Sigmoid colon (tissue), 7 donors: Measurements from ENCODE around the gene CYTH1. TPM values are rescaled to one million over a fixed set of nuclear protein-coding genes. Genes with fewer than 3 reads are reported as not detected.

Experiments
- DNase-seq: peaks from one replicate; pipeline ENCODE4 v3.0.0-alpha.2; 2019
- H3K27ac ChIP-seq, 4 donors: fragments of 200-600 bp; sonication (generic); one replicate each; pipeline ENCODE4 v1.5.1; 2016 to 2019; ENCODE audit warnings: mild to moderate bottlenecking in 1 of 4
- H3K27me3 ChIP-seq, 3 donors: fragments of 200-600 bp; sonication (generic); one replicate each; pipeline ENCODE4 v1.5.1; 2019; ENCODE audit warnings: mild to moderate bottlenecking in 1 of 3
- H3K36me3 ChIP-seq, 4 donors: fragments of 200-600 bp; sonication (generic); one replicate each; pipeline ENCODE4 v1.5.1; 2016 to 2019
- H3K4me1 ChIP-seq, 4 donors: fragments of 200-600 bp; sonication (generic); one replicate each; pipeline ENCODE4 v1.5.1; 2017 to 2019
- H3K4me3 ChIP-seq, 4 donors: fragments of 200-600 bp; sonication (generic); one replicate each; pipeline ENCODE4 v1.5.1; 2017 to 2019; ENCODE audit warnings: mild to moderate bottlenecking in 2 of 4, moderate library complexity in 1 of 4
- H3K9me3 ChIP-seq, 4 donors: fragments of 200-600 bp in 3 of 4; sonication (generic) in 3 of 4; one replicate each; pipeline versions ENCODE4 v1.5.1 to v1.6.1; 2013 to 2019
- CTCF ChIP-seq, 4 experiments: fragments of 450-650 bp in 3 of 4; fragments of 200-600 bp in 1 of 4; IDR thresholded peaks; one replicate each; pipeline ENCODE4 v1.5.1; 2016 to 2019; ENCODE audit warnings: antibody characterized with exemption in 4 of 4, mild to moderate bottlenecking in 3 of 4, moderate library complexity in 2 of 4
- EP300 ChIP-seq, 4 donors: sonication (generic); formaldehyde crosslinking; IDR thresholded peaks; one replicate each; pipeline ENCODE4 v1.6.1; 2017; ENCODE audit warnings: antibody characterized with exemption in 4 of 4
- POLR2A ChIP-seq, 2 donors: fragments of 450-650 bp; IDR thresholded peaks; one replicate each; pipeline ENCODE4 v1.6.1; 2016; ENCODE audit warnings: antibody characterized with exemption in 2 of 2, mild to moderate bottlenecking in 2 of 2, moderate library complexity in 2 of 2
- POLR2AphosphoS5 ChIP-seq, 4 donors: sonication (generic); formaldehyde crosslinking; IDR thresholded peaks; one replicate each; pipeline ENCODE4 v1.6.1; 2017; ENCODE audit warnings: antibody characterized with exemption in 4 of 4
- WGBS, 2 donors: extraction: QIAGEN DNeasy Blood & Tissue Kit; methylation state at CpG; one replicate each; pipeline ENCODE4 v1.1.7; 2013; 5-methylcytosine and 5-hydroxymethylcytosine counted together
- intact Hi-C: fragments of 100-400 bp; cut with DNase I; formaldehyde crosslinking; loops from one replicate; pipeline ENCODE4 v1.15.1; 2023
- polyA plus RNA-seq, 3 donors: library from polyadenylated mRNA; stranded (reverse); fragments of 200-250 nt; gene quantifications; one replicate each; pipeline ENCODE4 v1.2.3, GENCODE V29; 2013
- total RNA-seq, 4 donors: library from RNA; depleted of rRNA; stranded (reverse); fragments of >200 nt; gene quantifications; one replicate each; pipeline ENCODE4 v1.1.0, GENCODE V29; 2016
- donor health status: healthy with polysubstance abuse.
- donor health status: Bipolar disorder and iron deficiency.
- donor health status: healthy.

Gene CYTH1
- total and polyA plus RNA-seq, 7 donors = 26.7 to 83.8 (median 38.5) TPM

DNA sequence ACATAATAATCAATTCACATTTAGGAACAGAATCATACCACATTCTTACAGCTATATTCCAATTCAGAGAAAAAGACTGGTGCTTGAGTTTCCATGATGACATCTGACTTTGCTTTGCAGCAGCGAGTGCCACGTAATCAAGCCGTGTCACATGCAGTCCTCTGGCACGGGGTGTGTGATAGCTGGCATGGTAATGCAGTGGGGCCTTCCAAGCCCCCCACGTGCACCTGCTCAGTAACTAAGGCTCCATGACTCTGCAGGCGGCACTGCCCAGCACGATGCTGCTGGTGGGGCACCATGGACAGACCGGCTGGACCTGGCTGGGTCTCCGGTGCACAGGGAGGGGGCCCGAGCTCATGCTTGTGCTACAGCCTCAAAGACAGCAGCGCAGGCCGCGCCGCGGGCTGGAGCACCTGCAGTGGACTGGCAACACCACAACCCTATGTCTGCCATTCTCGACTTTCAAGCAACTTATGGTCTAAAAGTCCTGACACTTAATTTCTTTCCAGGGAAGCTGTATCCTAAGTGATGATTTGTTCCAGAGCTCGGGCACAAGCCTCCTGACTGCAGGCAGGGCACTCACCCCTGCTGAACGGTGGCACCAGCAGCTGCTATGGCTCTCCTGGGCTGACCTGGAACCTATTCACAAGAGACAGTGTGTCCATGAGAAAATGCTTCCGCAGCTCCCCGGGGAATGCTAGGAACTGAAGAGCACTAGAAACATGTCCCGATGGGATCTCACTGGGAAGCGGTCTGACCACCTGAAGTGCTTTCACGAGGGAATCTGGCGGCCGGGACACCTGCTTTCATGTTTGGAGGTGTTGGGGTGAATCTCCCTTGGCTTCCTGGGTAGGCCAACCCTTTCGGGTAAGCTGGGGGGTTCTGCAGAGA is 105.4 kb downstream of the CYTH1 start:
- H3K27ac ChIP-seq = no peak overlapping the region
- H3K36me3 ChIP-seq = peaks cover 4 to 68% (median 25%) of the 10 kb centered on the region in 4 donors
- intact Hi-C loops = no loop called here
- DNase-seq = no peak
- H3K9me3 ChIP-seq = no peaks in the 10 kb centered on the region
- no peak overlapping the region for H3K4me3 ChIP-seq
- peaks cover 0 to 13% (median 10%) of the 10 kb centered on the region in 4 donors for H3K4me1 ChIP-seq
- no peaks in the 10 kb centered on the region for H3K27me3 ChIP-seq
- 96% methylated on average over 26 of the region's 26 CpGs for WGBS, 2 donors
- TF ChIP-seq POLR2A (IDR thresholded peaks at IDR 0.05) (no peak), POLR2AphosphoS5 (IDR thresholded peaks at IDR 0.05) (no peak), EP300 (IDR thresholded peaks at IDR 0.05) (no peak), CTCF (IDR thresholded peaks at IDR 0.05) (no peak)

GRCh38 chr17:78675836-78676235 is 106.2 kb downstream of the CYTH1 start:
- DNase-seq = no peak
- 94% methylated on average over 15 of the region's 15 CpGs for WGBS, 2 donors
- no peaks in the 10 kb centered on the region for H3K9me3 ChIP-seq
- H3K4me1 ChIP-seq = peaks cover 0 to 5% (median 3%) of the 10 kb centered on the region in 4 donors
- intact Hi-C loops = no loop called here
- peaks cover 4 to 68% (median 25%) of the 10 kb centered on the region in 4 donors for H3K36me3 ChIP-seq
- no peak overlapping the region for H3K27ac ChIP-seq
- TF ChIP-seq EP300 (IDR thresholded peaks at IDR 0.05) = no peak
- TF ChIP-seq CTCF (IDR thresholded peaks at IDR 0.05) = no peak
- no peak for TF ChIP-seq POLR2AphosphoS5 (IDR thresholded peaks at IDR 0.05)
- TF ChIP-seq POLR2A (IDR thresholded peaks at IDR 0.05) = no peak
- H3K27me3 ChIP-seq = no peaks in the 10 kb centered on the region
- no peak overlapping the region for H3K4me3 ChIP-seq

GRCh38 chr17:78675316-78675616 is 106.8 kb downstream of the CYTH1 start:
- no peaks in the 10 kb centered on the region for H3K9me3 ChIP-seq
- H3K4me1 ChIP-seq = no peaks in the 10 kb centered on the region
- H3K27me3 ChIP-seq = no peaks in the 10 kb centered on the region
- TF ChIP-seq POLR2AphosphoS5 (IDR thresholded peaks at IDR 0.05) (no peak), POLR2A (IDR thresholded peaks at IDR 0.05) (no peak), CTCF (IDR thresholded peaks at IDR 0.05) (no peak), EP300 (IDR thresholded peaks at IDR 0.05) (no peak)
- intact Hi-C loops = no loop called here
- DNase-seq = no peak
- peaks cover 4 to 68% (median 25%) of the 10 kb centered on the region in 4 donors for H3K36me3 ChIP-seq
- H3K27ac ChIP-seq = no peak overlapping the region
- H3K4me3 ChIP-seq = no peak overlapping the region
- 94 to 97% methylated on average over 17 of the region's 17 CpGs for WGBS, 2 donors

DNA sequence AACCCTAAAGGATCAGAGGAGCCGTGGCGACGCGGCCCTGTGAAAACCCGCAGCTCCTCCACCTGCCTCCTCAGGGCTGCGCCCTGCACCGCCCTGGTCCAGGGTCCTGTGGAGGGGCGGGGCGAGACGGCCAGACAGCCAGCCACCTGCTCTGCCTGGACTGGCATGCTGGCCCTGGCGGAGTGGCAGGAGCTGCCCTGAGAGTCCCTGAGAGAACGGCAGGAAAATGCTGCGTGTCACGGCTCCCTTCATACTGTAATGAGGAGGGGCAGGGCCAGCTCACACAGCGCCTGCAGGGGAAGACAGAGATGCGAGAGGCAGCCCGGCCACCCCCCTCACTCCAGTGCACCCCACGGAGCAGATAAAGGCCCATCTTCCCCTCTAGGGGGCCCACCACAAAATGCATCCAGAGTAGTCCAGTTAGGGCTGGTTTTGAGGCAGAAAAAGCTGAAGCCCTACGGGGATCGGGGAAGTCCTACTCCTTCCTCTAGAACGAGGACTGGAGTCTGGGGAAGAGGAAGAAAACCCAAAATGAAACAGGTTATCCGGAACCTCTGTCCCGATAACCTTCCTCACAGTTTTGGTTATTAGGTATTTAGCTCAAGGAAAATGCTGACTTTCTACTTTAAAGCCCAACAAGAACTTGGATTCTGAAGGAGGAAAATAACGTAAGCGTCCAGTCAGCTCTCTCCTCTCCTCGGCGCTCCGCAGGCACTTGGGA is 107.3 kb downstream of the CYTH1 start:
- H3K27ac ChIP-seq = no peak overlapping the region
- H3K4me3 ChIP-seq = no peak overlapping the region
- 65 to 85% methylated on average over 28 of the region's 28 CpGs for whole genome bisulfite sequencing, 2 donors
- H3K4me1 ChIP-seq = no peaks in the 10 kb centered on the region
- H3K36me3 ChIP-seq = peaks cover 4 to 64% (median 25%) of the 10 kb centered on the region in 4 donors
- intact Hi-C loops = no loop called here
- DNase-seq = no peak
- H3K27me3 ChIP-seq = no peaks in the 10 kb centered on the region
- H3K9me3 ChIP-seq = no peaks in the 10 kb centered on the region
- TF ChIP-seq CTCF (IDR thresholded peaks at IDR 0.05) = no peak
- no peak for TF ChIP-seq POLR2AphosphoS5 (IDR thresholded peaks at IDR 0.05)
- no peak for TF ChIP-seq POLR2A (IDR thresholded peaks at IDR 0.05)
- TF ChIP-seq EP300 (IDR thresholded peaks at IDR 0.05) = no peak
